PC-3 (cell line): ENCODE measurements around the gene DIAPH1. TPM values are rescaled to one million over a fixed set of nuclear protein-coding genes. Genes with fewer than 3 reads are reported as not detected.

Source experiments
- ATAC-seq: fragments of 200-7000 bp; cut with Tn5 transposase; 2 replicates; pipeline ENCODE4 v1.9.1; 2020; ENCODE audit warnings: mild to moderate bottlenecking, moderate library complexity
- BruUV-seq: library from RNA; stranded (reverse); fragments of 400-500 nt; replicated peaks from 2 replicates; lab custom pipeline; 2021; lab: Mats Ljungman, UMichigan
- CTCF ChIA-PET: fragments of 300-600 bp; sonication (Branson Sonifier 250); formaldehyde crosslinking; loops from one replicate; lab custom pipeline; 2022; ENCODE audit warnings: antibody characterized with exemption; lab: Charles Lee
- POLR2A ChIA-PET: fragments of 300-600 bp; sonication (Branson Sonifier 250); formaldehyde crosslinking; loops from one replicate; lab custom pipeline; 2022; ENCODE audit warnings: antibody characterized with exemption; ENCODE audit not compliant: unreplicated experiment; lab: Charles Lee
- DNase-seq: peaks from one replicate; pipeline ENCODE4 v3.0.0-alpha.2; 2015
- H2AFZ ChIP-seq: fragments of 300-600 bp; sonication (generic); 2 replicates; pipeline ENCODE4 v1.6.0; 2016; ENCODE audit warnings: antibody characterized with exemption, low read length
- H3F3A ChIP-seq: fragments of 300-600 bp; sonication (generic); one replicate; pipeline ENCODE4 v1.6.0; 2017; ENCODE audit warnings: antibody characterized with exemption, low read length, control low read depth, mild to moderate bottlenecking; ENCODE audit not compliant: unreplicated experiment
- H3K27ac ChIP-seq: fragments of 300-600 bp; sonication (generic); 2 replicates; pipeline ENCODE4 v1.5.1; 2016; ENCODE audit warnings: mild to moderate bottlenecking, low read length
- H3K27me3 ChIP-seq: fragments of 300-600 bp; sonication (generic); 2 replicates; pipeline ENCODE4 v1.6.1; 2016; ENCODE audit warnings: low read length, mixed read lengths
- H3K36me3 ChIP-seq: fragments of 300-600 bp; sonication (generic); 2 replicates; pipeline ENCODE4 v1.6.1; 2016; ENCODE audit warnings: low read depth, mixed run types, low read length, mixed read lengths
- H3K4me1 ChIP-seq: fragments of 300-600 bp; sonication (generic); 2 replicates; pipeline ENCODE4 v1.5.1; 2016; ENCODE audit warnings: low read length; ENCODE audit not compliant: insufficient read depth
- H3K4me2 ChIP-seq: fragments of 300-600 bp; sonication (generic); 2 replicates; pipeline ENCODE4 v1.6.0; 2016; ENCODE audit warnings: low read length
- H3K4me3 ChIP-seq: fragments of 300-600 bp; sonication (generic); 2 replicates; pipeline ENCODE4 v1.5.1; 2016; ENCODE audit warnings: mild to moderate bottlenecking, low read length, mixed read lengths
- H3K79me2 ChIP-seq: fragments of 300-600 bp; sonication (generic); 2 replicates; pipeline ENCODE4 v1.6.1; 2017; ENCODE audit warnings: low read length, mixed read lengths
- H3K9ac ChIP-seq: fragments of 300-600 bp; sonication (generic); 2 replicates; pipeline ENCODE4 v1.6.0; 2016; ENCODE audit warnings: mild to moderate bottlenecking, low read length
- H3K9me2 ChIP-seq: fragments of 300-600 bp; sonication (generic); replicated peaks from 2 replicates; pipeline ENCODE4 v1.6.1; 2016; ENCODE audit warnings: mixed run types, low read length, mixed read lengths
- H3K9me3 ChIP-seq: fragments of 300-600 bp; sonication (generic); 2 replicates; pipeline ENCODE4 v1.6.1; 2016; ENCODE audit warnings: low read length, mixed read lengths
- H4K20me1 ChIP-seq: fragments of 300-600 bp; sonication (generic); 2 replicates; pipeline ENCODE4 v1.6.1; 2016; ENCODE audit warnings: low read length, mixed read lengths
- CTCF ChIP-seq: fragments of 300-600 bp; sonication (generic); conservative IDR thresholded peaks from 2 replicates; pipeline ENCODE4 v1.5.1; 2017; ENCODE audit warnings: antibody characterized with exemption, low read depth, mild to moderate bottlenecking, low read length
- EZH2 ChIP-seq: fragments of 300-600 bp; sonication (generic); IDR thresholded peaks from one replicate; pipeline ENCODE4 v1.6.1; 2017; ENCODE audit warnings: antibody characterized with exemption, mild to moderate bottlenecking, low read length; ENCODE audit not compliant: unreplicated experiment
- EZH2phosphoT487 ChIP-seq: fragments of 300-600 bp; sonication (generic); IDR thresholded peaks from 2 replicates; pipeline ENCODE4 v1.6.1; 2018; ENCODE audit warnings: mild to moderate bottlenecking, antibody characterized with exemption, low read length, borderline replicate concordance
- intact Hi-C: fragments of 100-400 bp; cut with micrococcal nuclease; formaldehyde crosslinking; loops from 2 replicates; pipeline ENCODE4 v1.9.0; 2023
- total RNA-seq: library from RNA; depleted of rRNA; stranded (reverse); fragments of >200 nt; gene quantifications from 2 replicates; pipeline ENCODE4 v1.2.3, GENCODE V29; 2014

The DIAPH1 gene
- total RNA-seq, 1 experiment from 2014 or later, result 51.9 TPM

GRCh38 chr5:141596867-141597266 lies 21.9 kb downstream of the DIAPH1 start:
- intact Hi-C loops, result no loop called here
- DNase-seq (no peak), ATAC-seq (no peak)
- Histone ChIP-seq H3K4me3 (no peak overlapping the region), H3K9ac (no peak overlapping the region), H3K36me3 (no peaks in the 10 kb centered on the region), H3K27ac (no peak overlapping the region), H3K79me2 (peaks cover 74% of the 10 kb centered on the region), H3K9me3 (no peaks in the 10 kb centered on the region), H3K4me1 (0 out of 2 replicates have a peak, but pooled peaks cover 3% of the 10 kb centered on the region), H3K9me2 (no peaks in the 10 kb centered on the region), H4K20me1 (peaks cover 8% of the 10 kb centered on the region; the same call in 1 of the 2 replicates), H3K4me2 (no peak overlapping the region), H3K27me3 (no peaks in the 10 kb centered on the region), H2AFZ (no peak overlapping the region), H3F3A (no peaks in the 10 kb centered on the region)
- POLR2A ChIA-PET, result no interaction called here
- no TSS peak for BruUV-seq
- TF ChIP-seq EZH2phosphoT487, result no peak
- TF ChIP-seq CTCF, result no peak
- TF ChIP-seq EZH2, result no peak
- CTCF ChIA-PET, result no interaction called here

GRCh38 chr5:141590127-141590526 lies 28.7 kb downstream of the DIAPH1 start:
- no peak overlapping the region for H3K9ac ChIP-seq
- CTCF ChIA-PET, result no interaction called here

More at GRCh38 chr5:141590127-141590526, 28.7 kb downstream of the DIAPH1 start:
- BruUV-seq, result no TSS peak
- no peak overlapping the region for H3K4me3 ChIP-seq
- DNase-seq (no peak), ATAC-seq (no peak)
- H3K27ac ChIP-seq, result no peak overlapping the region
- no peaks in the 10 kb centered on the region for H3F3A ChIP-seq
- no peaks in the 10 kb centered on the region for H3K9me2 ChIP-seq
- no peaks in the 10 kb centered on the region for H3K9me3 ChIP-seq
- POLR2A ChIA-PET, result no interaction called here
- 0 out of 2 replicates have a peak, but pooled peaks cover 3% of the 10 kb centered on the region for H3K4me1 ChIP-seq
- H3K27me3 ChIP-seq, result no peaks in the 10 kb centered on the region
- no peak for TF ChIP-seq EZH2phosphoT487
- TF ChIP-seq CTCF, result no peak
- TF ChIP-seq EZH2, result no peak
- intact Hi-C loops, result no loop called here
- H3K36me3 ChIP-seq, result peaks cover 11% of the 10 kb centered on the region; the same call in 1 of the 2 replicates
- no peak overlapping the region for H2AFZ ChIP-seq
- no peaks in the 10 kb centered on the region for H4K20me1 ChIP-seq
- H3K4me2 ChIP-seq, result no peak overlapping the region
- H3K79me2 ChIP-seq, result peaks cover 52% of the 10 kb centered on the region
